CD14-positive monocyte (primary cell): Measurements from ENCODE around the gene ARPC2. TPM values are rescaled to one million over a fixed set of nuclear protein-coding genes. Genes with fewer than 3 reads are reported as not detected.
A peak's percentile ranks its signal among the peaks of the same experiment; 100 is the strongest.

Experiments
- DNase-seq, 3 donors: peaks; one replicate each; pipeline ENCODE4 v3.0.0-alpha.2; 2011 to 2022
- H2AFZ ChIP-seq: 2 replicates; pipeline ENCODE4 v1.6.0; 2012; ENCODE audit warnings: mild to moderate bottlenecking, low read depth, low read length, inconsistent platforms; ENCODE audit not compliant: insufficient read depth, poor library complexity, severe bottlenecking
- H3K27ac ChIP-seq, 2 donors: 1 replicate in 1 of 2; 2 replicates in 1 of 2; pipeline ENCODE4 v1.5.1; 2012 to 2013; ENCODE audit warnings: low read length in 2 of 2, control low read depth in 1 of 2, inconsistent platforms in 1 of 2, low read depth in 1 of 2, mild to moderate bottlenecking in 1 of 2
- H3K27me3 ChIP-seq, 2 donors: one replicate each; pipeline versions ENCODE4 v1.6.0 to v1.6.1; 2011 to 2013; ENCODE audit warnings: low read length in 2 of 2; ENCODE audit not compliant: control insufficient read depth in 2 of 2, insufficient read depth in 2 of 2
- H3K36me3 ChIP-seq, 2 donors: replicated peaks in 1 of 2; 1 replicate in 1 of 2; 2 replicates in 1 of 2; pipeline versions ENCODE4 v1.5.1 to v1.6.1; 2012 to 2013; ENCODE audit warnings: low read length in 2 of 2, control low read depth in 1 of 2, inconsistent platforms in 1 of 2, mild to moderate bottlenecking in 1 of 2; ENCODE audit not compliant: insufficient read depth in 2 of 2, control insufficient read depth in 1 of 2
- H3K4me1 ChIP-seq, 2 donors: 1 replicate in 1 of 2; 2 replicates in 1 of 2; pipeline versions ENCODE4 v1.5.1 to v1.6.1; 2012 to 2013; ENCODE audit warnings: low read length in 2 of 2, control low read depth in 1 of 2, inconsistent platforms in 1 of 2, mild to moderate bottlenecking in 1 of 2, moderate library complexity in 1 of 2; ENCODE audit not compliant: insufficient read depth in 2 of 2, control insufficient read depth in 1 of 2
- H3K4me2 ChIP-seq: replicated peaks from 2 replicates; pipeline ENCODE3; 2012; ENCODE audit warnings: low read length, moderate library complexity, mild to moderate bottlenecking; ENCODE audit not compliant: poor library complexity, severe bottlenecking; ENCODE audit errors: extremely low read depth
- H3K4me3 ChIP-seq, 3 experiments: fragments of 200-600 bp in 1 of 3; sonication (generic) in 1 of 3; replicated peaks in 1 of 3; 1 replicate in 2 of 3; 2 replicates in 1 of 3; pipeline ENCODE4 v1.5.1; 2011 to 2013; ENCODE audit warnings: low read length in 3 of 3, mild to moderate bottlenecking in 3 of 3, control low read depth in 2 of 3, low read depth in 2 of 3, inconsistent platforms in 1 of 3, moderate library complexity in 1 of 3
- H3K79me2 ChIP-seq: 2 replicates; pipeline ENCODE4 v1.6.0; 2012; ENCODE audit warnings: mild to moderate bottlenecking, control low read depth, inconsistent platforms, low read length, moderate library complexity; ENCODE audit not compliant: insufficient read depth
- H3K9ac ChIP-seq: 2 replicates; pipeline ENCODE4 v1.6.0; 2017; ENCODE audit warnings: low read length, mild to moderate bottlenecking; ENCODE audit not compliant: insufficient read depth, poor library complexity, severe bottlenecking
- H3K9me3 ChIP-seq, 2 donors: replicated peaks in 1 of 2; 1 replicate in 1 of 2; 2 replicates in 1 of 2; pipeline versions ENCODE4 v1.5.1 to v1.6.1; 2012 to 2013; ENCODE audit warnings: low read length in 2 of 2, control low read depth in 1 of 2; ENCODE audit not compliant: control insufficient read depth in 1 of 2, insufficient read depth in 1 of 2
- H4K20me1 ChIP-seq: 2 replicates; pipeline ENCODE4 v1.6.0; 2012; ENCODE audit warnings: mild to moderate bottlenecking, low read length, control low read depth, moderate library complexity; ENCODE audit not compliant: insufficient read depth
- H3K27ac Mint-ChIP-seq, 7 donors: one replicate each; pipeline ENCODE4 v1.8.0; 2020; ENCODE audit warnings: mild to moderate bottlenecking in 7 of 7, mixed read lengths in 7 of 7, moderate library complexity in 6 of 7, inconsistent platforms in 2 of 7
- H3K27me3 Mint-ChIP-seq, 3 donors: one replicate each; pipeline ENCODE4 v1.8.0; 2021 to 2022; ENCODE audit warnings: low read depth in 3 of 3, mild to moderate bottlenecking in 3 of 3, mixed read lengths in 3 of 3, moderate library complexity in 3 of 3, inconsistent platforms in 1 of 3
- H3K36me3 Mint-ChIP-seq, 2 donors: one replicate each; pipeline ENCODE4 v1.8.0; 2020; ENCODE audit warnings: mixed read lengths in 2 of 2, inconsistent platforms in 1 of 2, mild to moderate bottlenecking in 1 of 2
- H3K4me1 Mint-ChIP-seq: one replicate; pipeline ENCODE4 v1.8.0; 2020; ENCODE audit warnings: mild to moderate bottlenecking, mixed read lengths
- H3K4me3 Mint-ChIP-seq, 2 donors: one replicate each; pipeline ENCODE4 v1.8.0; 2020; ENCODE audit warnings: mild to moderate bottlenecking in 2 of 2, mixed read lengths in 2 of 2, moderate library complexity in 1 of 2
- H3K9me3 Mint-ChIP-seq, 7 donors: one replicate each; pipeline ENCODE4 v1.8.0; 2020 to 2022; ENCODE audit warnings: mixed read lengths in 7 of 7, mild to moderate bottlenecking in 6 of 7, moderate library complexity in 6 of 7, inconsistent platforms in 2 of 7
- CTCF ChIP-seq: fragments of 200-600 bp; IDR thresholded peaks from one replicate; pipeline ENCODE4 v1.8.0; 2022; ENCODE audit warnings: antibody characterized with exemption, mild to moderate bottlenecking
- WGBS: methylation state at CpG from one replicate; pipeline ENCODE4 v1.1.5; 2013; ENCODE audit warnings: missing lambda C conversion rate; ENCODE audit not compliant: insufficient coverage; 5-methylcytosine and 5-hydroxymethylcytosine counted together
- intact Hi-C, 2 donors: fragments of 100-400 bp; cut with micrococcal nuclease; formaldehyde crosslinking; loops; one replicate each; pipeline versions ENCODE4 v1.15.0 to v1.15.1; 2023
- polyA plus RNA-seq, 3 donors: library from polyadenylated mRNA; depleted of rRNA in 1 of 3; unstranded in 2 of 3; stranded (reverse) in 1 of 3; fragments of 300-500 nt in 2 of 3; fragments of >200 nt in 1 of 3; fragmentation: Illumina TruSeq in 2 of 3; gene quantifications; 1 replicate in 2 of 3; 2 replicates in 1 of 3; pipeline ENCODE4 v1.2.3, GENCODE V29; 2012 to 2021

The ARPC2 gene
- polyA plus RNA-seq, 3 donors, result 640 to 1,227 (median 1,162) TPM

- under 1% methylated on average over 45 of the region's 64 CpGs for WGBS
- peak within 1 kb of the TSS; percentile 76 for H2AFZ ChIP-seq
- peaks cover 74% of the 10 kb centered on the region for H4K20me1 ChIP-seq
- TF ChIP-seq CTCF, result no peak
- intact Hi-C loops, result loop anchor here (5.0 to 10.0 kb wide), 4 partner anchors 127 to 295 kb away; partner anchors contain the start of genes CTDSP1 (in 2 of the 2), CNOT9 (in 1 of the 2) and USP37 (in 1 of the 2)
- peak within 1 kb of the TSS; percentile 90 to 96 for H3K4me3 Mint-ChIP-seq
- peaks cover 33 to 42% of the 10 kb centered on the region in 2 donors for H3K4me1 ChIP-seq
- H3K4me1 Mint-ChIP-seq, result peaks cover 51% of the 10 kb centered on the region
- H3K36me3 Mint-ChIP-seq, result peaks cover 40 to 49% of the 10 kb centered on the region in 2 donors
- peaks cover 0 to 3% (median 0%) of the 10 kb centered on the region in 3 donors for H3K27me3 Mint-ChIP-seq
- H3K9me3 Mint-ChIP-seq, result no peaks in the 10 kb centered on the region
- peak within 1 kb of the TSS; percentile 82 for H3K9ac ChIP-seq
- H3K4me2 ChIP-seq, result peak within 1 kb of the TSS; percentile 99
- peaks cover 42 to 49% of the 10 kb centered on the region in 2 donors for H3K36me3 ChIP-seq
- DNase-seq, result peak; percentile 99 to 100 (median 99)
- H3K79me2 ChIP-seq, result peaks cover 81% of the 10 kb centered on the region
- H3K4me3 ChIP-seq, result peak within 1 kb of the TSS; percentile 82 to 97 (median 95)
- peak within 1 kb of the TSS; percentile 84 to 95 (median 93) for H3K27ac Mint-ChIP-seq
- no peaks in the 10 kb centered on the region for H3K9me3 ChIP-seq
- H3K27ac ChIP-seq, result peak within 1 kb of the TSS; percentile 77 to 84
- no peaks in the 10 kb centered on the region for H3K27me3 ChIP-seq
Observed at GRCh38 chr2:218269900-218270720, 53.1 kb downstream of the ARPC2 start, which contains the start of the genes AAMP and PNKD. Gene AAMP, minus strand, starts transcription at chr2:218270137. Its CDS starts 51 bp downstream, at chr2:218270086. Gene PNKD, plus strand, starts transcription at chr2:218270519. Its CDS starts 17 bp downstream, at chr2:218270536.

- Histone ChIP-seq H3K79me2 (peaks cover 74% of the 10 kb centered on the region), H2AFZ (peak overlapping the region; percentile 68), H3K4me1 (peaks cover 40 to 46% of the 10 kb centered on the region in 2 donors), H3K4me3 (peak overlapping the region; percentile 60 to 97 (median 95)), H4K20me1 (peaks cover 74% of the 10 kb centered on the region), H3K4me2 (peak overlapping the region; percentile 99), H3K36me3 (peaks cover 42 to 49% of the 10 kb centered on the region in 2 donors), H3K27me3 (no peaks in the 10 kb centered on the region), H3K9ac (peak overlapping the region; percentile 57), H3K9me3 (no peaks in the 10 kb centered on the region), H3K27ac (peak overlapping the region; percentile 27 to 69)
- Mint-ChIP-seq H3K27me3 (peaks cover 0 to 3% (median 0%) of the 10 kb centered on the region in 3 donors), H3K27ac (peak overlapping the region; percentile 78 to 93 (median 87)), H3K9me3 (no peaks in the 10 kb centered on the region), H3K4me1 (peaks cover 53% of the 10 kb centered on the region), H3K4me3 (peak overlapping the region; percentile 90), H3K36me3 (peaks cover 40 to 49% of the 10 kb centered on the region in 2 donors)
- no peak for DNase-seq
- 13% methylated on average over 21 of the region's 23 CpGs for WGBS
- intact Hi-C loops, result loop anchor here (5.0 to 10.0 kb wide), 4 partner anchors 126 to 294 kb away; partner anchors contain the start of genes CTDSP1 (in 2 of the 2), CNOT9 (in 1 of the 2) and USP37 (in 1 of the 2)
- TF ChIP-seq CTCF, result no peak
Observed at GRCh38 chr2:218270721-218271486, 53.9 kb downstream of the ARPC2 start.
